Sigmoid colon (tissue), 7 donors: Measurements from ENCODE around the gene PRDM5. TPM values are rescaled to one million over a fixed set of nuclear protein-coding genes. Genes with fewer than 3 reads are reported as not detected.

ENCODE experiments used
- DNase-seq: peaks from one replicate; pipeline ENCODE4 v3.0.0-alpha.2; 2019
- H3K27ac ChIP-seq, 4 donors: fragments of 200-600 bp; sonication (generic); one replicate each; pipeline ENCODE4 v1.5.1; 2016 to 2019; ENCODE audit warnings: mild to moderate bottlenecking in 1 of 4
- H3K27me3 ChIP-seq, 3 donors: fragments of 200-600 bp; sonication (generic); one replicate each; pipeline ENCODE4 v1.5.1; 2019; ENCODE audit warnings: mild to moderate bottlenecking in 1 of 3
- H3K36me3 ChIP-seq, 4 donors: fragments of 200-600 bp; sonication (generic); one replicate each; pipeline ENCODE4 v1.5.1; 2016 to 2019
- H3K4me1 ChIP-seq, 4 donors: fragments of 200-600 bp; sonication (generic); one replicate each; pipeline ENCODE4 v1.5.1; 2017 to 2019
- H3K4me3 ChIP-seq, 4 donors: fragments of 200-600 bp; sonication (generic); one replicate each; pipeline ENCODE4 v1.5.1; 2017 to 2019; ENCODE audit warnings: mild to moderate bottlenecking in 2 of 4, moderate library complexity in 1 of 4
- H3K9me3 ChIP-seq, 4 donors: fragments of 200-600 bp in 3 of 4; sonication (generic) in 3 of 4; one replicate each; pipeline versions ENCODE4 v1.5.1 to v1.6.1; 2013 to 2019
- EP300 ChIP-seq, 4 donors: sonication (generic); formaldehyde crosslinking; IDR thresholded peaks; one replicate each; pipeline ENCODE4 v1.6.1; 2017; ENCODE audit warnings: antibody characterized with exemption in 4 of 4
- POLR2A ChIP-seq, 2 donors: fragments of 450-650 bp; IDR thresholded peaks; one replicate each; pipeline ENCODE4 v1.6.1; 2016; ENCODE audit warnings: antibody characterized with exemption in 2 of 2, mild to moderate bottlenecking in 2 of 2, moderate library complexity in 2 of 2
- POLR2AphosphoS5 ChIP-seq, 4 donors: sonication (generic); formaldehyde crosslinking; IDR thresholded peaks; one replicate each; pipeline ENCODE4 v1.6.1; 2017; ENCODE audit warnings: antibody characterized with exemption in 4 of 4
- WGBS, 2 donors: extraction: QIAGEN DNeasy Blood & Tissue Kit; methylation state at CpG; one replicate each; pipeline ENCODE4 v1.1.7; 2013; 5-methylcytosine and 5-hydroxymethylcytosine counted together
- intact Hi-C: fragments of 100-400 bp; cut with DNase I; formaldehyde crosslinking; loops from one replicate; pipeline ENCODE4 v1.15.1; 2023
- polyA plus RNA-seq, 3 donors: library from polyadenylated mRNA; stranded (reverse); fragments of 200-250 nt; gene quantifications; one replicate each; pipeline ENCODE4 v1.2.3, GENCODE V29; 2013
- total RNA-seq, 4 donors: library from RNA; depleted of rRNA; stranded (reverse); fragments of >200 nt; gene quantifications; one replicate each; pipeline ENCODE4 v1.1.0, GENCODE V29; 2016
- TF ChIP-seq, protein P1 (sequence below), 4 experiments: fragments of 450-650 bp in 3 of 4; fragments of 200-600 bp in 1 of 4; IDR thresholded peaks; one replicate each; pipeline ENCODE4 v1.5.1; 2016 to 2019; ENCODE audit warnings: antibody characterized with exemption in 4 of 4, mild to moderate bottlenecking in 3 of 4, moderate library complexity in 2 of 4
- donor health status: healthy with polysubstance abuse.
- donor health status: Bipolar disorder and iron deficiency.
- donor health status: healthy.

The PRDM5 gene
- total and polyA plus RNA-seq, 7 donors, result 1.8 to 25.0 (median 15.0) TPM

- DNase-seq, result no peak
- Histone ChIP-seq H3K4me3 (no peak overlapping the region), H3K36me3 (no peaks in the 10 kb centered on the region), H3K4me1 (peaks cover 0 to 14% (median 5%) of the 10 kb centered on the region in 4 donors), H3K27ac (no peak overlapping the region), H3K9me3 (peaks cover 0 to 8% (median 6%) of the 10 kb centered on the region in 4 donors), H3K27me3 (no peaks in the 10 kb centered on the region)
- no peak for TF ChIP-seq POLR2A (IDR thresholded peaks at IDR 0.05)
- no peak for TF ChIP-seq EP300 (IDR thresholded peaks at IDR 0.05)
- TF ChIP-seq POLR2AphosphoS5 (IDR thresholded peaks at IDR 0.05), result no peak
- TF ChIP-seq, protein P1, sequence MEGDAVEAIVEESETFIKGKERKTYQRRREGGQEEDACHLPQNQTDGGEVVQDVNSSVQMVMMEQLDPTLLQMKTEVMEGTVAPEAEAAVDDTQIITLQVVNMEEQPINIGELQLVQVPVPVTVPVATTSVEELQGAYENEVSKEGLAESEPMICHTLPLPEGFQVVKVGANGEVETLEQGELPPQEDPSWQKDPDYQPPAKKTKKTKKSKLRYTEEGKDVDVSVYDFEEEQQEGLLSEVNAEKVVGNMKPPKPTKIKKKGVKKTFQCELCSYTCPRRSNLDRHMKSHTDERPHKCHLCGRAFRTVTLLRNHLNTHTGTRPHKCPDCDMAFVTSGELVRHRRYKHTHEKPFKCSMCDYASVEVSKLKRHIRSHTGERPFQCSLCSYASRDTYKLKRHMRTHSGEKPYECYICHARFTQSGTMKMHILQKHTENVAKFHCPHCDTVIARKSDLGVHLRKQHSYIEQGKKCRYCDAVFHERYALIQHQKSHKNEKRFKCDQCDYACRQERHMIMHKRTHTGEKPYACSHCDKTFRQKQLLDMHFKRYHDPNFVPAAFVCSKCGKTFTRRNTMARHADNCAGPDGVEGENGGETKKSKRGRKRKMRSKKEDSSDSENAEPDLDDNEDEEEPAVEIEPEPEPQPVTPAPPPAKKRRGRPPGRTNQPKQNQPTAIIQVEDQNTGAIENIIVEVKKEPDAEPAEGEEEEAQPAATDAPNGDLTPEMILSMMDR (IDR thresholded peaks at IDR 0.05), result no peak
- 93 to 95% methylated on average over 5 of the region's 5 CpGs for WGBS, 2 donors
- intact Hi-C loops, result no loop called here
These were observed 83.7 kb downstream of the PRDM5 start for GRCh38 chr4:120838784-120839183.

- no peak for DNase-seq
- H3K9me3 ChIP-seq, result peaks cover 0 to 8% (median 6%) of the 10 kb centered on the region in 4 donors
- no peaks in the 10 kb centered on the region for H3K27me3 ChIP-seq
- no peaks in the 10 kb centered on the region for H3K36me3 ChIP-seq
- WGBS, 2 donors, result 89 to 95% methylated on average over 1 of the region's 1 CpG
- H3K4me3 ChIP-seq, result no peak overlapping the region
- no peak overlapping the region for H3K27ac ChIP-seq
- intact Hi-C loops, result no loop called here
- TF ChIP-seq, protein P1 (IDR thresholded peaks at IDR 0.05), result no peak
- no peak for TF ChIP-seq POLR2AphosphoS5 (IDR thresholded peaks at IDR 0.05)
- no peak for TF ChIP-seq EP300 (IDR thresholded peaks at IDR 0.05)
- TF ChIP-seq POLR2A (IDR thresholded peaks at IDR 0.05), result no peak
- peaks cover 0 to 14% (median 5%) of the 10 kb centered on the region in 4 donors for H3K4me1 ChIP-seq
These were observed 84.9 kb downstream of the PRDM5 start for GRCh38 chr4:120837656-120838055.

GRCh38 chr4:120835342-120835741 lies 87.2 kb downstream of the PRDM5 start:
- Histone ChIP-seq H3K4me1 (no peaks in the 10 kb centered on the region), H3K27me3 (no peaks in the 10 kb centered on the region), H3K27ac (no peak overlapping the region), H3K9me3 (peaks cover 0 to 8% (median 6%) of the 10 kb centered on the region in 4 donors), H3K4me3 (no peak overlapping the region), H3K36me3 (no peaks in the 10 kb centered on the region)
- 94 to 96% methylated on average over 1 of the region's 1 CpG for WGBS, 2 donors
- DNase-seq, result no peak
- TF ChIP-seq, protein P1 (IDR thresholded peaks at IDR 0.05), result no peak
- no peak for TF ChIP-seq EP300 (IDR thresholded peaks at IDR 0.05)
- TF ChIP-seq POLR2AphosphoS5 (IDR thresholded peaks at IDR 0.05), result no peak
- TF ChIP-seq POLR2A (IDR thresholded peaks at IDR 0.05), result no peak
- intact Hi-C loops, result no loop called here

DNA sequence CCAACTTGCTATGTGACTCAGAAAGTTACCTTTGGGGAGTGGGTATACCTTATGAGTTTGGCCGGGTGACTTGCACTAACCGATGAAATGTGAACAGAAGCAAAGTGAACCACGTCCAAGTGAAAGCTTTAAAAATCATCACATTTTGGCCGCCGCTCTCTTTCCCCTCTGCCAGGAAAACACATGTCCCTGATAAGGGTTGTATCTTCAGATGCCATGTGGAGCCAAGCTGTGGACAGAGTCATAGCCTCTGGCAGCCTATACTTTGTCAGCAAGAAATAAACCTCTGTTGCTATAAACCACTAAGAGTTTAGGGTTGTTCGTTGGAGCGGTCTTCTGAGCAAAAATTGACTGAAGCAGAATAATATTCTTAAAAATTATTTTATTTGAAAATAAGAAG lies 92.3 kb downstream of the PRDM5 start:
- Histone ChIP-seq H3K27ac (no peak overlapping the region), H3K4me3 (no peak overlapping the region), H3K36me3 (no peaks in the 10 kb centered on the region), H3K27me3 (no peaks in the 10 kb centered on the region), H3K4me1 (peaks cover 0 to 5% (median 2%) of the 10 kb centered on the region in 4 donors), H3K9me3 (peaks cover 0 to 8% (median 6%) of the 10 kb centered on the region in 4 donors)
- intact Hi-C loops, result no loop called here
- DNase-seq, result no peak
- WGBS, 2 donors, result 87 to 94% methylated on average over 7 of the region's 7 CpGs
- TF ChIP-seq POLR2A (IDR thresholded peaks at IDR 0.05), result no peak
- no peak for TF ChIP-seq POLR2AphosphoS5 (IDR thresholded peaks at IDR 0.05)
- TF ChIP-seq, protein P1 (IDR thresholded peaks at IDR 0.05), result no peak
- no peak for TF ChIP-seq EP300 (IDR thresholded peaks at IDR 0.05)
